ENCODE data around the gene CTDSPL2. TPM values are rescaled to one million over a fixed set of nuclear protein-coding genes. Genes with fewer than 3 reads are reported as not detected.
"Not testable (repeated sequence)": the region's sequence is repeated elsewhere in the genome, so short reads cannot be mapped to it uniquely, and the experiment has no call there.

Gene CTDSPL2
- total and polyA plus RNA-seq, 9 donors = 26.8 to 68.8 (median 41.9) TPM

GRCh38 chr15:44435893-44436667 is 8.7 kb downstream of the CTDSPL2 start:
- Histone ChIP-seq H3K27me3 (ENCODE audit: control insufficient read depth, insufficient read depth, low read length) (no peaks in the 10 kb centered on the region), H3K27ac (ENCODE audit: low read length) (no peak overlapping the region), H3K9me3 (replicated peaks; ENCODE audit: control insufficient read depth, low read depth, low read length) (no peaks in the 10 kb centered on the region), H3K36me3 (ENCODE audit: control insufficient read depth, insufficient read depth, low read length) (peaks cover 9% of the 10 kb centered on the region), H3K4me1 (ENCODE audit: control insufficient read depth, insufficient read depth, low read length) (no peaks in the 10 kb centered on the region), H3K4me3 (ENCODE audit: low read length) (no peak overlapping the region)
- DNase-seq = no peak
- WGBS (ENCODE audit: insufficient coverage) = no CpG with 5 or more reads among the region's 2 CpGs

GRCh38 chr15:44438402-44438801 is 11.0 kb downstream of the CTDSPL2 start:
- Histone ChIP-seq H3K27ac (ENCODE audit: low read length) (no peak overlapping the region), H3K4me3 (ENCODE audit: low read length) (no peak overlapping the region), H3K36me3 (ENCODE audit: control insufficient read depth, insufficient read depth, low read length) (no peaks in the 10 kb centered on the region), H3K9me3 (replicated peaks; ENCODE audit: control insufficient read depth, low read depth, low read length) (peaks cover 2% of the 10 kb centered on the region), H3K4me1 (ENCODE audit: control insufficient read depth, insufficient read depth, low read length) (no peaks in the 10 kb centered on the region), H3K27me3 (ENCODE audit: control insufficient read depth, insufficient read depth, low read length) (no peaks in the 10 kb centered on the region)
- no peak for DNase-seq
- WGBS (ENCODE audit: insufficient coverage) = 95% methylated on average over 2 of the region's 3 CpGs

- no peaks in the 10 kb centered on the region for H3K36me3 ChIP-seq (ENCODE audit: control insufficient read depth, insufficient read depth, low read length)
- WGBS (ENCODE audit: insufficient coverage) = no CpG with 5 or more reads among the region's 5 CpGs
- no peak overlapping the region for H3K4me3 ChIP-seq (ENCODE audit: low read length)
- H3K27me3 ChIP-seq (ENCODE audit: control insufficient read depth, insufficient read depth, low read length) = no peaks in the 10 kb centered on the region
- H3K27ac ChIP-seq (ENCODE audit: low read length) = no peak overlapping the region
- peaks cover 6% of the 10 kb centered on the region for H3K9me3 ChIP-seq (replicated peaks; ENCODE audit: control insufficient read depth, low read depth, low read length)
- no peak for DNase-seq
- no peaks in the 10 kb centered on the region for H3K4me1 ChIP-seq (ENCODE audit: control insufficient read depth, insufficient read depth, low read length)
These were observed 13.7 kb downstream of the CTDSPL2 start for GRCh38 chr15:44441095-44441501.

GRCh38 chr15:44443515-44443914 is 16.1 kb downstream of the CTDSPL2 start:
- no peak overlapping the region for H3K4me3 ChIP-seq (ENCODE audit: low read length)
- H3K4me1 ChIP-seq (ENCODE audit: control insufficient read depth, insufficient read depth, low read length) = no peaks in the 10 kb centered on the region
- peaks cover 6% of the 10 kb centered on the region for H3K9me3 ChIP-seq (replicated peaks; ENCODE audit: control insufficient read depth, low read depth, low read length)
- peaks cover 8% of the 10 kb centered on the region for H3K36me3 ChIP-seq (ENCODE audit: control insufficient read depth, insufficient read depth, low read length)
- no peak for DNase-seq
- no peak overlapping the region for H3K27ac ChIP-seq (ENCODE audit: low read length)
- no peaks in the 10 kb centered on the region for H3K27me3 ChIP-seq (ENCODE audit: control insufficient read depth, insufficient read depth, low read length)
- WGBS (ENCODE audit: insufficient coverage) = no CpG with 5 or more reads among the region's 3 CpGs

- DNase-seq = no peak
- H3K27ac ChIP-seq (ENCODE audit: low read length) = no peak overlapping the region
- H3K4me1 ChIP-seq (ENCODE audit: control insufficient read depth, insufficient read depth, low read length) = no peaks in the 10 kb centered on the region
- H3K9me3 ChIP-seq (replicated peaks; ENCODE audit: control insufficient read depth, low read depth, low read length) = peaks cover 6% of the 10 kb centered on the region
- H3K36me3 ChIP-seq (ENCODE audit: control insufficient read depth, insufficient read depth, low read length) = peaks cover 10% of the 10 kb centered on the region
- H3K4me3 ChIP-seq (ENCODE audit: low read length) = no peak overlapping the region
- WGBS (ENCODE audit: insufficient coverage) = 95% methylated on average over 11 of the region's 11 CpGs
- no peaks in the 10 kb centered on the region for H3K27me3 ChIP-seq (ENCODE audit: control insufficient read depth, insufficient read depth, low read length)
These were observed 20.4 kb downstream of the CTDSPL2 start for GRCh38 chr15:44447772-44448376.

GRCh38 chr15:44450172-44450571 is 22.7 kb downstream of the CTDSPL2 start:
- DNase-seq = no peak
- H3K9me3 ChIP-seq (replicated peaks; ENCODE audit: control insufficient read depth, low read depth, low read length) = peaks cover 2% of the 10 kb centered on the region
- no peak overlapping the region for H3K4me3 ChIP-seq (ENCODE audit: low read length)
- no peaks in the 10 kb centered on the region for H3K4me1 ChIP-seq (ENCODE audit: control insufficient read depth, insufficient read depth, low read length)
- H3K27me3 ChIP-seq (ENCODE audit: control insufficient read depth, insufficient read depth, low read length) = no peaks in the 10 kb centered on the region
- H3K36me3 ChIP-seq (ENCODE audit: control insufficient read depth, insufficient read depth, low read length) = peaks cover 10% of the 10 kb centered on the region
- no peak overlapping the region for H3K27ac ChIP-seq (ENCODE audit: low read length)
- WGBS (ENCODE audit: insufficient coverage) = no CpG with 5 or more reads among the region's 1 CpG

- H3K36me3 ChIP-seq (ENCODE audit: control insufficient read depth, insufficient read depth, low read length); H3K4me3 ChIP-seq (ENCODE audit: low read length); DNase-seq; H3K9me3 ChIP-seq (replicated peaks; ENCODE audit: control insufficient read depth, low read depth, low read length); H3K4me1 ChIP-seq (ENCODE audit: control insufficient read depth, insufficient read depth, low read length); H3K27ac ChIP-seq (ENCODE audit: low read length); H3K27me3 ChIP-seq (ENCODE audit: control insufficient read depth, insufficient read depth, low read length): not testable (repeated sequence)
- no CpG with 5 or more reads among the region's 6 CpGs for WGBS (ENCODE audit: insufficient coverage)
These were observed 26.3 kb downstream of the CTDSPL2 start for GRCh38 chr15:44453578-44454283.

GRCh38 chr15:44458429-44458828 is 31.0 kb downstream of the CTDSPL2 start:
- no peaks in the 10 kb centered on the region for H3K4me1 ChIP-seq (ENCODE audit: control insufficient read depth, insufficient read depth, low read length)
- H3K27me3 ChIP-seq (ENCODE audit: control insufficient read depth, insufficient read depth, low read length) = no peaks in the 10 kb centered on the region
- DNase-seq = no peak
- no peak overlapping the region for H3K27ac ChIP-seq (ENCODE audit: low read length)
- no CpG with 5 or more reads among the region's 4 CpGs for WGBS (ENCODE audit: insufficient coverage)
- peaks cover 2% of the 10 kb centered on the region for H3K9me3 ChIP-seq (replicated peaks; ENCODE audit: control insufficient read depth, low read depth, low read length)
- no peak overlapping the region for H3K4me3 ChIP-seq (ENCODE audit: low read length)
- H3K36me3 ChIP-seq (ENCODE audit: control insufficient read depth, insufficient read depth, low read length) = peaks cover 13% of the 10 kb centered on the region

GRCh38 chr15:44468709-44469385 is 41.4 kb downstream of the CTDSPL2 start:
- WGBS (ENCODE audit: insufficient coverage) = no CpG with 5 or more reads among the region's 3 CpGs
- Histone ChIP-seq H3K36me3 (ENCODE audit: control insufficient read depth, insufficient read depth, low read length) (peaks cover 8% of the 10 kb centered on the region), H3K9me3 (replicated peaks; ENCODE audit: control insufficient read depth, low read depth, low read length) (peaks cover 6% of the 10 kb centered on the region), H3K27ac (ENCODE audit: low read length) (no peak overlapping the region), H3K4me1 (ENCODE audit: control insufficient read depth, insufficient read depth, low read length) (no peaks in the 10 kb centered on the region), H3K27me3 (ENCODE audit: control insufficient read depth, insufficient read depth, low read length) (no peaks in the 10 kb centered on the region), H3K4me3 (ENCODE audit: low read length) (no peak overlapping the region)
- no peak for DNase-seq

All from muscle of leg (tissue), 11 donors.